ENCODE data around the gene CACNG6.
"Not testable (repeated sequence)": the region's sequence is repeated elsewhere in the genome, so short reads cannot be mapped to it uniquely, and the experiment has no call there.

Gene CACNG6

GRCh38 chr19:53945441-53945840, 46.0 kb upstream of the CACNG6 start:
- Histone ChIP-seq H3K79me1 (ENCODE audit: low read length) (no peaks in the 10 kb centered on the region), H2BK12ac (ENCODE audit: low read length) (no peak overlapping the region), H3K4ac (ENCODE audit: low read depth, low read length) (no peak overlapping the region), H4K91ac (ENCODE audit: low read depth, low read length) (no peak overlapping the region), H4K12ac (ENCODE audit: low read depth, low read length) (no peak overlapping the region), H2AFZ (ENCODE audit: insufficient read depth, low read length, poor library complexity) (no peak overlapping the region), H3K9me3 (ENCODE audit: insufficient read depth, low read depth, low read length) (peaks cover 6% of the 10 kb centered on the region), H3K14ac (ENCODE audit: low read length) (no peak overlapping the region), H4K8ac (ENCODE audit: low read depth, low read length) (no peak overlapping the region), H3K23ac (ENCODE audit: low read length) (no peak overlapping the region), H2AK5ac (ENCODE audit: low read length) (no peak overlapping the region), H2BK120ac (ENCODE audit: insufficient read depth, low read length, poor library complexity) (no peak overlapping the region), H3K79me2 (ENCODE audit: control insufficient read depth, insufficient read depth, low read length, poor library complexity) (no peaks in the 10 kb centered on the region), H3K27me3 (ENCODE audit: insufficient read depth, low read length) (peaks cover 11% of the 10 kb centered on the region), H3K27ac (ENCODE audit: low read depth, low read length) (no peak overlapping the region), H3K4me1 (ENCODE audit: control insufficient read depth in 1 of 2, insufficient read depth in 2 of 2, low read length in 2 of 2) (peaks cover 4 to 5% of the 10 kb centered on the region in 2 experiments), H3K4me3 (ENCODE audit: low read depth, low read length) (no peak overlapping the region), H3K4me2 (ENCODE audit: low read length) (no peak overlapping the region), H3K36me3 (ENCODE audit: control insufficient read depth in 1 of 2, insufficient read depth in 2 of 2, low read length in 2 of 2) (no peaks in the 10 kb centered on the region), H3K18ac (ENCODE audit: low read length) (no peak overlapping the region), H3K9ac (ENCODE audit: low read length) (no peak overlapping the region), H2BK5ac (ENCODE audit: low read depth, low read length, poor library complexity) (no peak overlapping the region)
- DNase-seq, result peak in 1 of 2 donors; percentile 3
- no CpG with 5 or more reads among the region's 9 CpGs for WGBS (ENCODE audit: extremely low coverage, insufficient coverage, insufficient read length)

GRCh38 chr19:53945998-53946397, 45.4 kb upstream of the CACNG6 start:
- Histone ChIP-seq H2AFZ (ENCODE audit: insufficient read depth, low read length, poor library complexity) (no peak overlapping the region), H2AK5ac (ENCODE audit: low read length) (no peak overlapping the region), H4K91ac (ENCODE audit: low read depth, low read length) (no peak overlapping the region), H3K9ac (ENCODE audit: low read length) (no peak overlapping the region), H3K4me1 (ENCODE audit: control insufficient read depth in 1 of 2, insufficient read depth in 2 of 2, low read length in 2 of 2) (peaks cover 4 to 5% of the 10 kb centered on the region in 2 experiments), H3K4me2 (ENCODE audit: low read length) (no peak overlapping the region), H4K8ac (ENCODE audit: low read depth, low read length) (no peak overlapping the region), H3K4ac (ENCODE audit: low read depth, low read length) (no peak overlapping the region), H3K18ac (ENCODE audit: low read length) (no peak overlapping the region), H2BK12ac (ENCODE audit: low read length) (no peak overlapping the region), H3K23ac (ENCODE audit: low read length) (no peak overlapping the region), H3K79me2 (ENCODE audit: control insufficient read depth, insufficient read depth, low read length, poor library complexity) (no peaks in the 10 kb centered on the region), H2BK5ac (ENCODE audit: low read depth, low read length, poor library complexity) (no peak overlapping the region), H3K9me3 (ENCODE audit: insufficient read depth, low read depth, low read length) (peaks cover 6% of the 10 kb centered on the region), H3K27ac (ENCODE audit: low read depth, low read length) (no peak overlapping the region), H4K12ac (ENCODE audit: low read depth, low read length) (no peak overlapping the region), H3K4me3 (ENCODE audit: low read depth, low read length) (no peak overlapping the region), H3K27me3 (ENCODE audit: insufficient read depth, low read length) (peaks cover 11% of the 10 kb centered on the region), H3K14ac (ENCODE audit: low read length) (no peak overlapping the region), H3K36me3 (ENCODE audit: control insufficient read depth in 1 of 2, insufficient read depth in 2 of 2, low read length in 2 of 2) (no peaks in the 10 kb centered on the region), H3K79me1 (ENCODE audit: low read length) (no peaks in the 10 kb centered on the region), H2BK120ac (ENCODE audit: insufficient read depth, low read length, poor library complexity) (no peak overlapping the region)
- DNase-seq, result no peak
- no CpG with 5 or more reads among the region's 2 CpGs for WGBS (ENCODE audit: extremely low coverage, insufficient coverage, insufficient read length)

GRCh38 chr19:53947624-53948023, 43.8 kb upstream of the CACNG6 start:
- no peak overlapping the region for H2BK12ac ChIP-seq (ENCODE audit: low read length)
- H3K9ac ChIP-seq (ENCODE audit: low read length), result no peak overlapping the region
- no peak overlapping the region for H4K91ac ChIP-seq (ENCODE audit: low read depth, low read length)
- H3K4me3 ChIP-seq (ENCODE audit: low read depth, low read length), result no peak overlapping the region
- H2BK120ac ChIP-seq (ENCODE audit: insufficient read depth, low read length, poor library complexity), result no peak overlapping the region
- no peak overlapping the region for H3K23ac ChIP-seq (ENCODE audit: low read length)
- H3K27me3 ChIP-seq (ENCODE audit: insufficient read depth, low read length), result peaks cover 5% of the 10 kb centered on the region
- no peak overlapping the region for H4K12ac ChIP-seq (ENCODE audit: low read depth, low read length)
- no CpG with 5 or more reads among the region's 5 CpGs for WGBS (ENCODE audit: extremely low coverage, insufficient coverage, insufficient read length)
- no peak overlapping the region for H3K18ac ChIP-seq (ENCODE audit: low read length)
- H3K9me3 ChIP-seq (ENCODE audit: insufficient read depth, low read depth, low read length), result peaks cover 3% of the 10 kb centered on the region
- H3K27ac ChIP-seq (ENCODE audit: low read depth, low read length), result no peak overlapping the region
- no peak overlapping the region for H3K4me2 ChIP-seq (ENCODE audit: low read length)
- no peaks in the 10 kb centered on the region for H3K79me2 ChIP-seq (ENCODE audit: control insufficient read depth, insufficient read depth, low read length, poor library complexity)
- no peaks in the 10 kb centered on the region for H3K36me3 ChIP-seq (ENCODE audit: control insufficient read depth in 1 of 2, insufficient read depth in 2 of 2, low read length in 2 of 2)
- H3K4ac ChIP-seq (ENCODE audit: low read depth, low read length), result no peak overlapping the region
- H2BK5ac ChIP-seq (ENCODE audit: low read depth, low read length, poor library complexity), result no peak overlapping the region
- H2AK5ac ChIP-seq (ENCODE audit: low read length), result no peak overlapping the region
- no peak overlapping the region for H2AFZ ChIP-seq (ENCODE audit: insufficient read depth, low read length, poor library complexity)
- H3K4me1 ChIP-seq (ENCODE audit: control insufficient read depth in 1 of 2, insufficient read depth in 2 of 2, low read length in 2 of 2), result peaks cover 2 to 4% of the 10 kb centered on the region in 2 experiments
- H4K8ac ChIP-seq (ENCODE audit: low read depth, low read length), result no peak overlapping the region
- no peak overlapping the region for H3K14ac ChIP-seq (ENCODE audit: low read length)
- DNase-seq, result no peak
- H3K79me1 ChIP-seq (ENCODE audit: low read length), result no peaks in the 10 kb centered on the region

GRCh38 chr19:53948611-53949010, 42.8 kb upstream of the CACNG6 start:
- not testable (repeated sequence) for H3K4me3 ChIP-seq (ENCODE audit: low read depth, low read length); H3K4me1 ChIP-seq (ENCODE audit: control insufficient read depth in 1 of 2, insufficient read depth in 2 of 2, low read length in 2 of 2); H2BK5ac ChIP-seq (ENCODE audit: low read depth, low read length, poor library complexity); DNase-seq; H3K36me3 ChIP-seq (ENCODE audit: control insufficient read depth in 1 of 2, insufficient read depth in 2 of 2, low read length in 2 of 2); H4K8ac ChIP-seq (ENCODE audit: low read depth, low read length); H3K4me2 ChIP-seq (ENCODE audit: low read length); H4K91ac ChIP-seq (ENCODE audit: low read depth, low read length); H3K79me2 ChIP-seq (ENCODE audit: control insufficient read depth, insufficient read depth, low read length, poor library complexity); H2AFZ ChIP-seq (ENCODE audit: insufficient read depth, low read length, poor library complexity); H3K18ac ChIP-seq (ENCODE audit: low read length); H2BK12ac ChIP-seq (ENCODE audit: low read length); H3K4ac ChIP-seq (ENCODE audit: low read depth, low read length); H3K9ac ChIP-seq (ENCODE audit: low read length); H3K9me3 ChIP-seq (ENCODE audit: insufficient read depth, low read depth, low read length); H3K23ac ChIP-seq (ENCODE audit: low read length); H3K27me3 ChIP-seq (ENCODE audit: insufficient read depth, low read length); H2AK5ac ChIP-seq (ENCODE audit: low read length); H3K79me1 ChIP-seq (ENCODE audit: low read length); H3K27ac ChIP-seq (ENCODE audit: low read depth, low read length); H3K14ac ChIP-seq (ENCODE audit: low read length); H4K12ac ChIP-seq (ENCODE audit: low read depth, low read length); H2BK120ac ChIP-seq (ENCODE audit: insufficient read depth, low read length, poor library complexity)
- no CpG with 5 or more reads among the region's 5 CpGs for WGBS (ENCODE audit: extremely low coverage, insufficient coverage, insufficient read length)

Measured in trophoblast cell (in vitro differentiated cells and primary cell).